K562 (cell line): Measurements from ENCODE around the gene SRRM5. TPM values are rescaled to one million over a fixed set of nuclear protein-coding genes. Genes with fewer than 3 reads are reported as not detected.

Experiments used
- RB1 ChIP-seq: fragments of 450-650 bp; IDR thresholded peaks from 2 replicates; pipeline ENCODE4 v1.6.1; 2017; ENCODE audit warnings: low read depth, mild to moderate bottlenecking
- SNIP1 ChIP-seq: fragments of 450-650 bp; IDR thresholded peaks from 2 replicates; pipeline ENCODE4 v1.7.1; 2017; ENCODE audit warnings: low read depth, mild to moderate bottlenecking
- ZC3H11A ChIP-seq: IDR thresholded peaks from 2 replicates; pipeline ENCODE4 v1.6.1; 2012; ENCODE audit warnings: low read depth, low read length, improper control_type of control experiment
- ZNF384 ChIP-seq: IDR thresholded peaks from 2 replicates; pipeline ENCODE4 v1.6.1; 2012; ENCODE audit warnings: low read depth, low read length, improper control_type of control experiment
- ZNF57 ChIP-seq: fragments of 450-650 bp; formaldehyde crosslinking; IDR thresholded peaks from 2 replicates; pipeline ENCODE4 v1.4.0; 2020; ENCODE audit warnings: mild to moderate bottlenecking, moderate library complexity
- polyA plus RNA-seq, 8 experiments: library from polyadenylated mRNA; depleted of rRNA in 4 of 8; stranded (reverse) in 5 of 8; unstranded in 3 of 8; fragments of >200 nt; fragmentation: Nextera tagmentation in 2 of 8; fragmentation: Illumina TruSeq in 1 of 8; extraction: Ambion mirVana in 2 of 8; extraction: Trizol in 1 of 8; gene quantifications; 2 replicates each; pipeline versions ENCODE4 v1.2.1 to v1.2.3, GENCODE V29; 2011 to 2014; ENCODE audit warnings: inconsistent platforms in 1 of 8, missing spikeins in 1 of 8
- total RNA-seq, 7 experiments: library from RNA; depleted of rRNA in 6 of 7; stranded (reverse); fragments of >200 nt in 6 of 7; fragmentation: Illumina TruSeq in 2 of 7; extraction: Trizol in 2 of 7; gene quantifications; 2 replicates each; pipeline versions ENCODE4 v1.2.1 to v1.2.3, GENCODE V29; 2011 to 2021; ENCODE audit warnings: low replicate concordance in 1 of 7
- TF ChIP-seq, protein P1 (sequence below): fragments of 450-650 bp; formaldehyde crosslinking; IDR thresholded peaks from 2 replicates; pipeline ENCODE4 v1.4.0; 2022; ENCODE audit warnings: missing genetic modification characterization
- TF ChIP-seq, protein P2 (sequence below): IDR thresholded peaks from 2 replicates; pipeline ENCODE4 v1.6.1; 2016; ENCODE audit warnings: missing genetic modification characterization, missing compliant biosample characterization
- TF ChIP-seq, protein P3 (sequence below): fragments of 450-650 bp; formaldehyde crosslinking; IDR thresholded peaks from 2 replicates; pipeline ENCODE4 v1.4.0; 2020; ENCODE audit warnings: mild to moderate bottlenecking, mixed read lengths

Gene SRRM5
- total and polyA plus RNA-seq, 9 of the 15 experiments (the other 6 are each of a cell fraction or from before 2014, with no cell fraction given): 0.09 to 0.45 (median 0.18) TPM; not detected in 2

DNA sequence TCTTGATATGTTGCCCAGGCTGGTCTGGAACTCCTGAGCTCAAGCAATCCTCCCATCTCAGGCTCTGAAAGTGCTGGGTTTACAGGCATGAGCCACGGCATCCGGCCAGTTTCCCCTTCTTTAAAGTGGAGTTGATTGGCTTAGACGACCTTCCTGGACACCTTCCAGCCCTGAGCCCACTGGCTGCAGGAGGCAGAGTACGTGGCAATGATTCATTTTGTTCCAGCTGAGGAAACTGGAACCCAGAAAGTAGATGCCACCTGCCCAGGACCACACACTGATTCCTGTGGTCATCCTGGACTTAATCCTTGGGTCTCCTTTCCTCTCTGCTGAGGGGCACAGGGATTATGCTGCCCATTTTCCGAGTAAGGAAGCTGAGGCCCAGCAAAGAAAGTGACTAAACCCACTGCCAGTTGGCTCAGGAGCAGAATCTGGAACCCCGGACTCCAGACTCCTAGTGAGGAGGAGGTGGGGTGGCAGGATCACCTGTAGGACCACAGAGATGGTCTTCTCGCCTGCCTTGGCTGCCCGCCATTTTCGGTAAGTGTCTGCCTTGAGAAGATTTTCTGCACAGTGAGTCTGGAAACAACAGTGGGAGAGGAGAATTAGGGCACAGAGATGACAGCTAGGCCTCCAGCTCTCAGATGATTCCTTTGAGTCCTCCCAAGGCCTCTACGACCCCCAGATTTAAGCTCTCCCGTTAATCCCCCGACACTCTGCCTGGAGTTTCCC lies 37.3 kb upstream of the SRRM5 start (continued):
- TF ChIP-seq ZC3H11A: 0 out of 2 replicates have a peak, but pooled peaks have one; percentile 8
- no peak for TF ChIP-seq ZNF384
- TF ChIP-seq, protein P1, sequence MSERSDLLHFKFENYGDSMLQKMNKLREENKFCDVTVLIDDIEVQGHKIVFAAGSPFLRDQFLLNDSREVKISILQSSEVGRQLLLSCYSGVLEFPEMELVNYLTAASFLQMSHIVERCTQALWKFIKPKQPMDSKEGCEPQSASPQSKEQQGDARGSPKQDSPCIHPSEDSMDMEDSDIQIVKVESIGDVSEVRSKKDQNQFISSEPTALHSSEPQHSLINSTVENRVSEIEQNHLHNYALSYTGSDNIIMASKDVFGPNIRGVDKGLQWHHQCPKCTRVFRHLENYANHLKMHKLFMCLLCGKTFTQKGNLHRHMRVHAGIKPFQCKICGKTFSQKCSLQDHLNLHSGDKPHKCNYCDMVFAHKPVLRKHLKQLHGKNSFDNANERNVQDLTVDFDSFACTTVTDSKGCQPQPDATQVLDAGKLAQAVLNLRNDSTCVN (CRISPR knock-in tag): no peak
- TF ChIP-seq, protein P2, sequence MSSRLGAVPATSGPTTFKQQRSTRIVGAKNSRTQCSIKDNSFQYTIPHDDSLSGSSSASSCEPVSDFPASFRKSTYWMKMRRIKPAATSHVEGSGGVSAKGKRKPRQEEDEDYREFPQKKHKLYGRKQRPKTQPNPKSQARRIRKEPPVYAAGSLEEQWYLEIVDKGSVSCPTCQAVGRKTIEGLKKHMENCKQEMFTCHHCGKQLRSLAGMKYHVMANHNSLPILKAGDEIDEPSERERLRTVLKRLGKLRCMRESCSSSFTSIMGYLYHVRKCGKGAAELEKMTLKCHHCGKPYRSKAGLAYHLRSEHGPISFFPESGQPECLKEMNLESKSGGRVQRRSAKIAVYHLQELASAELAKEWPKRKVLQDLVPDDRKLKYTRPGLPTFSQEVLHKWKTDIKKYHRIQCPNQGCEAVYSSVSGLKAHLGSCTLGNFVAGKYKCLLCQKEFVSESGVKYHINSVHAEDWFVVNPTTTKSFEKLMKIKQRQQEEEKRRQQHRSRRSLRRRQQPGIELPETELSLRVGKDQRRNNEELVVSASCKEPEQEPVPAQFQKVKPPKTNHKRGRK (tag): no peak
- no peak for TF ChIP-seq RB1
- TF ChIP-seq ZNF57: no peak
- no peak for TF ChIP-seq SNIP1
- TF ChIP-seq, protein P3, sequence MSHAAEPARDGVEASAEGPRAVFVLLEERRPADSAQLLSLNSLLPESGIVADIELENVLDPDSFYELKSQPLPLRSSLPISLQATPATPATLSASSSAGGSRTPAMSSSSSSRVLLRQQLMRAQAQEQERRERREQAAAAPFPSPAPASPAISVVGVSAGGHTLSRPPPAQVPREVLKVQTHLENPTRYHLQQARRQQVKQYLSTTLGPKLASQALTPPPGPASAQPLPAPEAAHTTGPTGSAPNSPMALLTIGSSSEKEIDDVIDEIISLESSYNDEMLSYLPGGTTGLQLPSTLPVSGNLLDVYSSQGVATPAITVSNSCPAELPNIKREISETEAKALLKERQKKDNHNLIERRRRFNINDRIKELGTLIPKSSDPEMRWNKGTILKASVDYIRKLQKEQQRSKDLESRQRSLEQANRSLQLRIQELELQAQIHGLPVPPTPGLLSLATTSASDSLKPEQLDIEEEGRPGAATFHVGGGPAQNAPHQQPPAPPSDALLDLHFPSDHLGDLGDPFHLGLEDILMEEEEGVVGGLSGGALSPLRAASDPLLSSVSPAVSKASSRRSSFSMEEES (CRISPR knock-in tag): no peak
